Inflammatory macrophage treated with lipopolysaccharide for 4 hours (primary cell): Measurements from ENCODE around the gene HS3ST5.
A peak's percentile ranks its signal among the peaks of the same experiment; 100 is the strongest.
"Not testable (repeated sequence)": the region's sequence is repeated elsewhere in the genome, so short reads cannot be mapped to it uniquely, and the experiment has no call there.

ENCODE experiments used
- DNase-seq: peaks from one replicate; pipeline ENCODE4 v3.0.0-alpha.2; 2020

HS3ST5 gene

GRCh38 chr6:114084327-114084890, 258.4 kb downstream of the HS3ST5 start:
- DNase-seq, result no peak

- DNase-seq, result no peak
Observed at GRCh38 chr6:114083251-114083650, 259.6 kb downstream of the HS3ST5 start.

DNA sequence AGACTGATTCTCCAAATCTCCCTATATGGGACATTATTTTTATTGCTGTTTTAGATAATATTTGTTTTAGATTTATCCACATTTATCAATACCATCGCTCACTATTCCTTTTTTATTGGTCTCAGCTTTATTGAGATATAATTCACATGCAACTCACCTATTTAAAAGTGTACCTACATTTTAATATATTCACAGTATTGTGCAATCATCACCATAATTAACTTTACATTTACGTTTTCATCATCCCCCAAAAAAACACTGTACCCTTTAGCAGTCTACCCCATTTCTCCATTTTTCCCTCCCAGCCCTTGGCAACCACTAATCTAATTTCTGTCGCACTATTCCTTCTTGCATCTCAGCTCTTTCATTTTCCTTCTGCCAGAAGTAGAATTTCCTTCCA, 261.1 kb downstream of the HS3ST5 start:
- DNase-seq, result no peak

- peak; percentile 12 for DNase-seq
Observed at GRCh38 chr6:114080891-114081510, 261.8 kb downstream of the HS3ST5 start.

DNA sequence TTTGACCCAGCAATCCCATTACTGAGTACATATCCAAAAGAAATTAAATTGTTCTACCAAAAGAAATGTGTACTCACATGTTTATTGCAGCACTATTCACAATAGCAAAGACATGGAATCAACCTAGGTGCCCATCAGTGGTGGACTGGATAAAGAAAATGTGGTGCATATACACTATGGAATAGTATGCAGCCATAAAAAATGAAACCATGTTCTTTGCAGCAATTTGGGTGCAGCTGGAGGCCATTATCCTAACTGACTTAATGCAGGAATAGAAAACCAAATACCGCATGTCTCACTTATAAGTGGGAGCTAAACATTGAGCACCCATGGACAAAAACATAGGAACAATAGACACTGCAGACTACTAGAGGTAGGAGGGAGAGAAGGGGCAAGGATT, 262.4 kb downstream of the HS3ST5 start:
- DNase-seq, result not testable (repeated sequence)

DNA sequence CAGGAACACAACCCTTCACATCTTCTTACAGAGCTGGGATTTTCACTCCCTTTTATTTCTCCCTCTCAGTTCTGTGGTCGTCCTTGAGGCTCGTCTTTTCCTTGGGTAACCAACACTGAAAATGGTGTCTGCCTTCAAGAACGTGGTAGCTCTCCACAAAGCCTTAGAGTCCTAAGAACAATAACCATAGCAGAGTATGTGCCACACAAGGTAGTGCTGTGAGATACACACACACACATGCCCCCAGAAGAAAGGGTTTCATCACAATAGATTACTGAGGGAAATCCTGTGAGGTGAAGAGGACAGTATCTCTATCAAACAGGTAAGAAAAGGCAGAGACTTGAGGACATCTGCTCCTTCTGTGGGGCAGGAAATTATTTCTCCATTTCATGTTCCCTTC, 267.0 kb downstream of the HS3ST5 start:
- no peak for DNase-seq

DNA sequence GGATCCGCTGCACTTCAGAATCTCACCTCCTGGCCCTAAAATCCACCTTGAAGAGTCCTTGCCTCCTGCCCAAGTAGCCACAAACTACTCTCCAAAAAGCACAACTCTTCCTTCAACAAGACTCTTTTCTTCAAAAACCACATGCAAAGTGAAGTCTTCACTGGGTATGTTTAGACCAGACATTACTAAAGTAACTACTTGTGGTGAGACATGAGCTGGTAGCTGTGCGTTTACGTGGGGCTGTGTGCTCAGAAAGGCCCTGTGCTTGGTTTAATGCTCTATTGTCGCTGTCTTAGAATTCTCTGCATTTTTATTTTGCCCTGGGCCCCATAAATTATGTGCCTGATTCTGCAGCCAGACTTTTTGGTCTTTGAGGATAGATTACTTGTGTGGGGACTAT, 267.5 kb downstream of the HS3ST5 start:
- no peak for DNase-seq

DNA sequence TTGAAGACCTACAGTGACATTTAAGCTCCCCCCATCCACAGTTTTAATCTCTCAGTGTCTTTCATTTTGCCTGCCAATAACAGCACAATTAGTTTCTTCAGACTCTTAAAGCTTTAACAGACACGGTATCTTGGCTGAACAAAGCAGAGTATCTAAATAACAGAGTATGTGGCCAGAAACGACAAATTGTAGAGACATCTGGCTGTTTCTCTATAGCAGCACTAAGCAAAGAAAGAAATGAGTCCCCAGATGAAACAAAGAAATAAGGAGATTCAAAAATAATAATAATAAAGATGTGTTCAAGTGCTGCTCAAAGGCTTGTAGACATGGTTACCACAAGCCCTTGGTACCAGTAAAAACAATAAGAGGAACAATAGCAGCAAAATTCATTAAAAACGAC, 274.1 kb downstream of the HS3ST5 start:
- no peak for DNase-seq

GRCh38 chr6:114068116-114068515, 274.7 kb downstream of the HS3ST5 start:
- DNase-seq, result no peak

DNA sequence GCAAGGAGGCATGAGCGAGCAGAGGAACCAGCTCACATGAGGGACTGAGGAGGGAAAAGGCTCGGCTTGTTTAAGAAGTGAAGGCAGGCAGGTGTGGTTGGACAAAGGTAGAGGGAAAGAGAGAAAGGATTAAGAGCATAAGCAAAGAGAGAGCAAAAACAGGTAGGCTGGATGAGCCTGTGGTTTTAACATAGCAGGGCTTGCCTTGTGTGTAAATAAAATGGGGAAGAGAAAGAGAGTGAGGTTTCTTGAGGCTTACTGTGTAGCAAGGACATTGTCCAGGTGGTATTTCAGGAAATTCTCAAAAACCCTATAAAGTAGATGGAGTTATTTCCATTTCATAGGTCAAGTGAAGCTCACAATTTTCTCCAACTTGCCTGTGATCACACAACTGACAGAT, 278.0 kb downstream of the HS3ST5 start:
- DNase-seq, result no peak

GRCh38 chr6:114063956-114064355, 278.9 kb downstream of the HS3ST5 start:
- DNase-seq, result peak; percentile 7

DNA sequence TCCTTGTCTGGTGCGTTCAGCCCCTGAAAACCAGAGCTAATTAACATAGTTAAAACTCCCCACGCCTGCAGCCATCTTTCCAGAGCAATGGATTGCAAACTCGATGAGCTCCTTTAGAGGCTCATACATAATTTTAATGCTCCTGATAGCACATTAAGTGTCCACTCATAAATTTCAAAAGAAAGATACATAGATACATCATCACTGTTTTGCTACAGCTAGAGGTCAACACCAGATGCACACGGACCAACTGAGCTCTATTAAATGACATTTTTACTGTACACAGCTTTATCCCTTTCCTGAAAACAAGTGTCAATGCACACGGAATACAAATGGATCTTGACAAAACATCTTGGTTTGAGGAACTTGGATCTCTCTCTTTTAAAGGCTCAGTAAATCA, 280.6 kb downstream of the HS3ST5 start:
- no peak for DNase-seq

DNA sequence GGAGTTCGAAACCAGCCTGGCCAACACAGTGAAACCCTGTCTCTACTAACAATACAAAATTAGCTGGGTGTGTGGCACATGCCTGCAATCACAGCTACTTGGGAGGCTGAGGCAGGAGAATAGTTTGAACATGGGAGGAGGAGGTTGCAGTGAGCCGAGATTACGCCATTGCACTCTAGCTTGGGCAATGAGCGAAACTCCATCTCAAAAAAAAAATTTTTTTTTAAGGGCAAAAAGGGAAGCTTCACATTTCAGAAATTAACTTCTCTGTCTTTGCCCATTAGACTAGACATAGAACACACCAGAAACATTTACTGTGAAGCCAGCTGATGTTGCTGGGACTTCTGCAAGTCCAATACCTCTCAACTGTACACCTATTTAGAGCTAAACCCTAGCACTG, 281.1 kb downstream of the HS3ST5 start:
- peak; percentile 53 for DNase-seq

DNA sequence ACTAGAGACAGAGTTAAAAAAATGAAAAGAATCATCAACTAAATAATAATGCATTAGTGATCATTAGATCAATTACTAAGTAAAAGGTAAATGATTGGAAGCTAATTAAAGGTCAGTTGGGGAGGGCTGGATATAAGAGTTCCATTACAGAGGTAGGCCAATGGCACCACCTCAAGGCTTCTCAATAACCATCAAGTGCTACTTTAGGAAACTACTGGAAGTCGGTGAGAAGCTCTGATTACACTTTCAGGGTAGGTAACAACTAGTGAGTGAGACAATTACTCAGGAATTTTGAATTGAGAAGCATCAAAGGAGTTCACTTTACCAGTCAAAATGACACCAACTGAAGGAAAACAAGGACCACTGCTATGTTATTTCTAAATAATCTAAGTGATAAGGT, 281.7 kb downstream of the HS3ST5 start:
- DNase-seq, result no peak

DNA sequence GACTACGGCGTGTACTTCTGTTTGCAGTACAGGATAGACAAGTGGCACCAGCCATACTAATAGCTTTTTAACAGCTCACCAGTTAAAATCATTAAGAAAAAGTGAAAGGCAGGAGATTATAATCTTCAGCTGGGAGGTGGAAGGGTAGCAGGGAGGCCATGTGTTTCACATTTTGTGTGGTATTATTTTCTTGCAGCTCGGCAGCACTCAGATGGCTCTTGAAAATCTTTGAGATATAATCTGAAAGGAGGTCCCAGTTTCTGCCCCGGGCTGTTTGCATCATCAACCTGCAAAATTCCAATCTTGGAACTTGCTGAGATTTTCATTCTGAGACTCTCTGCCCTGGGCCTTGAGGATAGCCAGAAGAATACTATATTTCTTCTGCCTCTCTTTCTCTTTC, 284.4 kb downstream of the HS3ST5 start:
- DNase-seq, result no peak

DNA sequence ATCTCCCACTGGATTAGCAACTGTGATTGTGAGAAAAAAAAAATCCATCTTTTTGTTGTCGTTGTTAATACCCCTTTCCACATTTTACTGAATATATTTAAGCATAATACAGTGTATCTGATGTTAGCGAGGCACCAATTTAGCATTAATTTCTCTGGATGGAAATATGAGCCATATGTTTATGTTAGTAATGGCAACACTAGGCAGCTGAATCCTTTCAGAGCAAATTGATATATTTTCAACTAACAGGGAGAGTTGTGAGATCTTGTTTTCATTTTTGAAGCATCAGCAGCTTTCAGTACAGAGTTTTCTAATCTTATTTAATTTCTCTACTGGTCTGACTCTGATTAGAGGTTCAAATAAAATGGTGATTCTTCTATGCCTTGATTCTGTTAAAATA, 287.1 kb downstream of the HS3ST5 start:
- DNase-seq, result no peak

DNA sequence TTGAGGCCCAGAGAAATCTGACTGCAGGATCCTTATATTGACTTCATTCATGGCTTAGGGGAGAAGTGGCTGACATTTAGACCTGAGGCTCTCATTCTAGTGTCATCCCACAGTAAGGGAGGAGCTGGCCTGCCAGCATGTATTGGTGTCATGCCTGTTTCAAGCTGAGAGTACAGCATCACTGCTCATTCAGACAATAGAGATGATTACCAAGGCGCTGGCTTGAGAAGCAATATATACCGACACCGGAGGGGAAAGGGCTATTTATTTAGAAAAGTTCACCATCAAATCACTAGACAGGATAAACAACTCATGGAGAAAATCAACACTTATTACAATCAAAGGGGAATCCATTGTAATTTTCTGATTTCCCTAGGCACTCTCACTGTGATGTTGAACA, 287.5 kb downstream of the HS3ST5 start:
- DNase-seq, result no peak

GRCh38 chr6:114053791-114054190, 289.0 kb downstream of the HS3ST5 start:
- DNase-seq, result no peak

GRCh38 chr6:114052141-114052540, 290.7 kb downstream of the HS3ST5 start:
- DNase-seq, result no peak

GRCh38 chr6:114051031-114051430, 291.8 kb downstream of the HS3ST5 start:
- no peak for DNase-seq

DNA sequence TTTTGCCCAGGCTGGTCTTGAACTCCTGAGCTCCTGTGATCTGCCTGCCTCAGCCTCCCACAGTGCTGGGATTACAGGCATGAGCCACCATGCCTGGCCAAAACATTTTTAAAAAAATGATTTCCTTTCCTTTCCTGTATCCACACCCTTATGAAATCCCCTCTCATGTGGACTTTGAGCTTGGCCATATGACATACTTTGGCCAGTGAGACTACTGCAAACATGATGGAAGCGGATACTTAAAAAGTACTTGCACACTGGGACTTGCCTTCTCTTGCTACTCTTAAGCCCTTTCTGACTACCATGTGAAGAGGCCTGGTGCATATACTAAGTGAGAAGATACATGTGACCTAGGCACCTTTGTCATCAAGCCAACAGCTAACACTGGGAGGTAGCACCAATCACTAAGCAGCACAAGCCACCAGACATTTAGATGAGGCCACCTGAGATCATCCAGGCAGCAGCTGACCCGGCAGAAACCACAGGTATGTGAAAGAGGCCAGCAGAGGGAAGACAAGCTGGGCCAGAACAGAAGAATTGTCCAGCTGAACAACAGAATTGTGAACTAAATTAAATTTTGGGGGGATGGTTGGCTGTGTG, 293.4 kb downstream of the HS3ST5 start:
- DNase-seq, result no peak

DNA sequence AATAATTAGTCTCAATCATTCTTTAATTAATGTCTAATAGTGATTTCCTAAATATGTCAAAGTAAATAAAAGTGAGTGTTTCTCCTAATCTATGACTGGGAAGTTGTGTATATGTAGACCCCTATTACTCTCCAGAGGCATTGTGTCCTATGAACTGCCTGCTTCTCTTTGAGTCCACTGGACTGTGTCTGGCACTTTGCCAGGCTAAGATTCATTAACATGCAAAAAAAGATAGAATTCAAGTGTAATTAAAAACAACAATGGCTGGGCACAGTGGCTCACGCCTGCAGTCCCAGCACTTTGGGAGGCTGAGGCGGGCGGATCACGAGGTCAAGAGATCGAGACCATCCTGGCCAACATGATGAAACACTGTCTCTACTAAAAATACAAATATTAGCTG, 298.3 kb downstream of the HS3ST5 start:
- DNase-seq, result not testable (repeated sequence)

DNA sequence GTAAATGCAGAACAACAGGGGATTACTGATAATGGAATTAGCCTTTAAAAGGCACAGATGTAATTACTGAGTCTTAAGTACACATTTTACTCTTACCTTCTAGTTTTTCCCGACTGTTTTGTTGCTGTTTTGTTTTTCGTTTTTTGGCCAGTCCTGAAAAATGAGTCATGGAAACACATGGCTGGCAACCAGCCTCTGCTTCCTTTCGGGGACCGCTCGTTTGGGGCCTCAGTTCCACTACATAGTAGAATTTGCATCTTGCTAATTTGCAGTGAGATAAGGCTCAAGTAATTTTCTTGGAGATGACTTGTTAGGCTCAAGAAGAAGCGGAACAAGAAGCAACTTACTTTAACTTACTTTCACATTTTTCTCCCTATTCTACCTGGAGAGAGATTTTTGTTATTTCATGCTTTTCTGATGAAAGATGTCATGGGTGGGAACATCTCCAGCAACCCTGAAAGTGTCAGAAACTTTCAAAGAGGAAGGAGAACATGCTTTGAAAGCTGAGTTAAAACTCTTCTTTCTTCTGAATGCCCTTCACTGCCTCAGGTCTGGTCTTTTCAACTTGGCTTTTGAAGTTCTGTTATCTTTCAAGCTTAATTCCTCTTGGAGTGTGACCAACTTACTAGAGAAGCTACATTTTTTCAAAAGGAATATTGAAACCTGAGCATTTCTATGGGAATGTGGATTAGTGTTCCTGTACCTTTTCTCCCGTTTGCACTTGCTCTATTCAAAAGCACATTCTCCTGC, 300.4 kb downstream of the HS3ST5 start:
- DNase-seq, result no peak

DNA sequence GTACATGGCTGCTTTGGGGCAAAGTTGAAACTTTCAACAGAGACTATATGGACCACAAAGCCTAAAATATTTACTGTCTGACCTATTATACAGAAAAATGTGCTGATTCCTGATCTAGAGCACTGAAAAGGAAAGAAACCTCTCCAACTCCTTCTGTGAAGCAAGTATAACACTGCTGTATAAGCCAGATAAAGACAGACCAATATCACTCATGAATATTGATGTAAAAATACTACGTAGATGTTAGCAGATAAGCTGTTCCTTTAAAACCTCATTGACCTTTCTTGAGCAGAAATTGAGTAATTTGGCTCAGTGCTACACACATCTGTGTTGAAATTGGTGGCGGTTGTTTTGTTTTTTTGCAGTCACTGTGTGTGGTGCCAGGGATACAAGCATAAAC, 302.0 kb downstream of the HS3ST5 start:
- DNase-seq, result no peak
